ENCODE results near the gene KLHL25. TPM values are rescaled to one million over a fixed set of nuclear protein-coding genes. Genes with fewer than 3 reads are reported as not detected.

The KLHL25 gene, protein sequence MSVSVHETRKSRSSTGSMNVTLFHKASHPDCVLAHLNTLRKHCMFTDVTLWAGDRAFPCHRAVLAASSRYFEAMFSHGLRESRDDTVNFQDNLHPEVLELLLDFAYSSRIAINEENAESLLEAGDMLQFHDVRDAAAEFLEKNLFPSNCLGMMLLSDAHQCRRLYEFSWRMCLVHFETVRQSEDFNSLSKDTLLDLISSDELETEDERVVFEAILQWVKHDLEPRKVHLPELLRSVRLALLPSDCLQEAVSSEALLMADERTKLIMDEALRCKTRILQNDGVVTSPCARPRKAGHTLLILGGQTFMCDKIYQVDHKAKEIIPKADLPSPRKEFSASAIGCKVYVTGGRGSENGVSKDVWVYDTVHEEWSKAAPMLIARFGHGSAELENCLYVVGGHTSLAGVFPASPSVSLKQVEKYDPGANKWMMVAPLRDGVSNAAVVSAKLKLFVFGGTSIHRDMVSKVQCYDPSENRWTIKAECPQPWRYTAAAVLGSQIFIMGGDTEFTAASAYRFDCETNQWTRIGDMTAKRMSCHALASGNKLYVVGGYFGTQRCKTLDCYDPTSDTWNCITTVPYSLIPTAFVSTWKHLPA
- total RNA-seq: 17.9 and 19.3 TPM in 2 replicates
- long read RNA-seq, partial matches to known transcripts: 1 of 2 reads
- long read RNA-seq, other reads (novel, unspliced or antisense): 0 of 2 reads

DNA sequence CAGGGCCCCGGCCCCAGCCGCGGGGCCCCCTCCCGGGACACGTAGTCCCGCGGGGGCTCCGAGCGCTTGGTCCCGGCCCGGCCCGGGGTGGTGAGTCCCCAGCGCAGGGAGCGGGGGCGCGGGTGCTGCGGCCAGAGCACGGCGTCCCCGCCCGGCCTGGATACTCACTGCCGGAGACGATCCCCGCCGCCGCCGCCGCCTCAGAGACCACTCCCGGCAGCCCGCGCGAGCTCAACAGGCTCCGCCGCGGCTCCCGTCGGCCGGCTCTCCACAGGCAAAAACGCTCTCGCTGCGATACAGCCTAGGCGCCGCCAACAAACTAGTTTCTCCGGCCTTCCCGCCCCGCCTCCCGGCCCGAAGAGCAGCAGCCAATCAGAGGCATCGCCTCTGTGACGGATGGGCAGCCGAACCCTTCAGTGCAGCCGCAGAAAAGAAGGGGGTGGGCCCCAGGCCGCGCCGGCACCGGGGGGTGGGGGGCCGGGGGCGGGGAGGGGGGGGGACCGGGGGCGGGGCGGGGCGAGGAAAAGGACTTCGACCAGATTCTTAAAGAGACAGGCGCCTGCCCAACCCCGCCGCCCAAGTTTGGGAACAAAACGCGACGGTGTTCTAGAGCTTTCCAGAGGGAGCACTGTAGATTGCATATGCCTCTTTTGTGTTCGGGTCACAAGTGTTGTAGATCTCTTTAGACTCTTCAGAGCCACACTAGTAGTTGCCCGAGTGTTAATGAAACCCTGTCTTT, at the start of gene KLHL25:
Gene KLHL25, minus strand, starts transcription at position 328 of the 739 bp plus-strand sequence. CDS start 25,115 bp downstream, outside the sequence.
- peaks cover 41% of the 10 kb centered on the region for H3K4me1 Mint-ChIP-seq
- peaks cover 2% of the 10 kb centered on the region for H3K36me3 Mint-ChIP-seq (ENCODE audit: low read depth)
- H3K9me3 Mint-ChIP-seq: no peaks in the 10 kb centered on the region
- H3K27ac Mint-ChIP-seq (ENCODE audit: unreplicated experiment): peak within 1 kb of the TSS; percentile 97
- TF ChIP-seq, protein P1, sequence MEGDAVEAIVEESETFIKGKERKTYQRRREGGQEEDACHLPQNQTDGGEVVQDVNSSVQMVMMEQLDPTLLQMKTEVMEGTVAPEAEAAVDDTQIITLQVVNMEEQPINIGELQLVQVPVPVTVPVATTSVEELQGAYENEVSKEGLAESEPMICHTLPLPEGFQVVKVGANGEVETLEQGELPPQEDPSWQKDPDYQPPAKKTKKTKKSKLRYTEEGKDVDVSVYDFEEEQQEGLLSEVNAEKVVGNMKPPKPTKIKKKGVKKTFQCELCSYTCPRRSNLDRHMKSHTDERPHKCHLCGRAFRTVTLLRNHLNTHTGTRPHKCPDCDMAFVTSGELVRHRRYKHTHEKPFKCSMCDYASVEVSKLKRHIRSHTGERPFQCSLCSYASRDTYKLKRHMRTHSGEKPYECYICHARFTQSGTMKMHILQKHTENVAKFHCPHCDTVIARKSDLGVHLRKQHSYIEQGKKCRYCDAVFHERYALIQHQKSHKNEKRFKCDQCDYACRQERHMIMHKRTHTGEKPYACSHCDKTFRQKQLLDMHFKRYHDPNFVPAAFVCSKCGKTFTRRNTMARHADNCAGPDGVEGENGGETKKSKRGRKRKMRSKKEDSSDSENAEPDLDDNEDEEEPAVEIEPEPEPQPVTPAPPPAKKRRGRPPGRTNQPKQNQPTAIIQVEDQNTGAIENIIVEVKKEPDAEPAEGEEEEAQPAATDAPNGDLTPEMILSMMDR (conservative IDR thresholded peaks at IDR 0.05): no peak
- peak within 1 kb of the TSS; percentile 98 for H3K4me3 Mint-ChIP-seq
- peak; percentile 77 for DNase-seq (ENCODE audit: low read depth, low spot score)
- H3K27me3 Mint-ChIP-seq (ENCODE audit: low read depth): no peaks in the 10 kb centered on the region

DNA sequence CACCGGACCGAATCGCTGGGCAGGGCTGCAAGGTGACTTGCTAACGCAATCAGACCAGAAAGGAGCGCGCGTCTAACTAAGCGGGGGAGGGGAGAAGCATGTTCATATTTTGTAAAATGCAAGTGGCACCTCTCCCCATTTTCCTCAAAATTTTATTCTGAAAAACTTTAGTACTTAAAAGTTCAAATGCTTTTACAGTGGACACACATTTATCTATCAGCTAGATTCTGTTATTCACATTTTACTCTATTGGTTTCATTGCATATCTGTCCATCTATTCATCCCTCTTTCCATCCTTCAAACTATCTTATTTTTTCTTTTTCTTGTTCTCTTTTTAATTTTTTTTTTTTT, 46.1 kb upstream of the KLHL25 start:
- Mint-ChIP-seq H3K27me3 (ENCODE audit: low read depth) (no peaks in the 10 kb centered on the region), H3K4me1 (peaks cover 5% of the 10 kb centered on the region), H3K36me3 (ENCODE audit: low read depth) (no peaks in the 10 kb centered on the region), H3K9me3 (no peaks in the 10 kb centered on the region), H3K27ac (ENCODE audit: unreplicated experiment) (no peak overlapping the region), H3K4me3 (no peak overlapping the region)
- DNase-seq (ENCODE audit: low read depth, low spot score): no peak
- TF ChIP-seq, protein P1 (conservative IDR thresholded peaks at IDR 0.05): peak; percentile 35

DNA sequence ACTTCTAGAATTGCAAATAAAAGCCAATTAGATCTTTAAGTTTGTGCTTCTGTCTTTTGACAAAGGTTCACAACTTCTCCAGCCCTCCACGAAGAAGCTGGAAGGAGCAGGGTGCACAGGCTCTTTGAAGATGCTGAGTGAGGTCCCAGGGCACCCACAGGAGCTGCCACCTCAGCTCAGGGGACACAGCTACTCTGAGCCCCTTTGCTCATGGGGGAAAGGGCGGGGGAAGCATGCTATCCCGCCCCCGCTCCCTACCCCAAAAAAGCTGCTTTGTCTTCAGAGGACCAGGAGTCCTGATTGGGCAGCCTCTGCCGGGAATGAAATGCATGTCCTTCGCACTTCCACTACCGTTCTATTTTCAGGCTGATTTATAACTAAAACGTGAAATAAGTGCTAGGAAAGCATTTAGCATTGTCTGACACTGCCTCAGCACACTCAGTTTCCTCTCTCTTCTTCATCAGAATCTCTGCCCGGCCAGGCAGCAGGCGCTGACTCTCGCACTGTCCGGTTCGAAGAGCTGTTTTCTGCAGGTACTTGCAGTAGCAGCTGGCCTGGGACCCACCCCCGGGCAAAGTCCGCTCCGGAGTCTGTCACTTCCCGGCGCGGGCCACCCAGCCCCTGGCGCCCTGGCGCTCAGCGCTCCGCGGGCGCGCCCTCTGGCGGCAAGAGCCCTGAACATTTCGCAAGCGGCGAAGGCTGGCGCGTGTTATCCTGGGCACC, 45.5 kb upstream of the KLHL25 start:
- TF ChIP-seq, protein P1 (conservative IDR thresholded peaks at IDR 0.05): peak; percentile 98
- Mint-ChIP-seq H3K27me3 (ENCODE audit: low read depth) (no peaks in the 10 kb centered on the region), H3K4me3 (peak overlapping the region; percentile 28), H3K36me3 (ENCODE audit: low read depth) (no peaks in the 10 kb centered on the region), H3K9me3 (no peaks in the 10 kb centered on the region), H3K4me1 (peaks cover 5% of the 10 kb centered on the region), H3K27ac (ENCODE audit: unreplicated experiment) (no peak overlapping the region)
- peak; percentile 87 for DNase-seq (ENCODE audit: low read depth, low spot score)

DNA sequence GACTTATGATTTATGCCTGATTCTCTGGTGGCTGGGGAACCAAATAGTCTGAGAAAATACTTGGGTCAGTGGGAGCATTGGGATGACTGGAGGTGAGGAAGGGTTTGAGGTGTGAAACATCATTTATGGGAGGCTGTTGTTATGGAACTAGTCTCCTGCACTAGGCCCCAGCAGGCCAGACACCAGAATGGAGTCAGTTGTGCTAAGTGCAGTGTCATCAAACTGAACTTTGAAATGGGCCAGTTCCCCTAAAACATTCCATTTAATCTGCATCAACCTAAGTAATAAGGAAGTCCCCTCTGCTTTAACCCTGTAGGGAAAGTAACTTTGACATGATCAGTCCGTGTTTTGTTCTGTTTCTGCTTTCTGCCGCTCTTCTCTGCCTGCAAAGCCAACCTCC, 44.9 kb upstream of the KLHL25 start:
- TF ChIP-seq, protein P1 (conservative IDR thresholded peaks at IDR 0.05): no peak
- Mint-ChIP-seq H3K27ac (ENCODE audit: unreplicated experiment) (no peak overlapping the region), H3K27me3 (ENCODE audit: low read depth) (no peaks in the 10 kb centered on the region), H3K36me3 (ENCODE audit: low read depth) (no peaks in the 10 kb centered on the region), H3K4me3 (no peak overlapping the region), H3K4me1 (peaks cover 5% of the 10 kb centered on the region), H3K9me3 (no peaks in the 10 kb centered on the region)
- no peak for DNase-seq (ENCODE audit: low read depth, low spot score)

DNA sequence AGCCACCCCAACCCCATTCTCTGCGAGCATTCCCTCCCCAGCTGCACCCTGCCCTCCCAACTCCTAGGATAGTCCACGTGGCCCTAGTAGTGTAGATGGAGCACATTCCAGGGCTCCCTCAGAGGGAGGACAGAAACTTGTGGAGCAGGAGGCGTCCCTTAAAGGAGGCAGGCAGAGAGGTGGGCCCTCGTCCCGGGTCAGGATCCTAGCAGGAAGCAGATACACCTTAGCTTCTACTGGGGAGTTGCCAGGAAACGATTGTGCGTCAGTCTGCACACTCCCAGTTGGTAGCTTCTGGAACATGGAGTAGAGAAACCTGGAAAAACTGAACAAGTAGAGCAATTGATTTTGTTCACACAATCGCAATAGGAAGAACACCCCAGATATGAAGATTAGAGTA, 43.9 kb upstream of the KLHL25 start:
- TF ChIP-seq, protein P1 (conservative IDR thresholded peaks at IDR 0.05): no peak
- Mint-ChIP-seq H3K4me1 (peaks cover 5% of the 10 kb centered on the region), H3K27ac (ENCODE audit: unreplicated experiment) (no peak overlapping the region), H3K4me3 (no peak overlapping the region), H3K36me3 (ENCODE audit: low read depth) (no peaks in the 10 kb centered on the region), H3K27me3 (ENCODE audit: low read depth) (no peaks in the 10 kb centered on the region), H3K9me3 (no peaks in the 10 kb centered on the region)
- no peak for DNase-seq (ENCODE audit: low read depth, low spot score)
